GM21619 (cell line): ENCODE results near the gene HMMR.
A peak's percentile ranks its signal among the peaks of the same experiment; 100 is the strongest.
"Not testable (repeated sequence)": the region's sequence is repeated elsewhere in the genome, so short reads cannot be mapped to it uniquely, and the experiment has no call there.

Source experiments
- ATAC-seq: cut with Tn5 transposase; IDR thresholded peaks from one replicate; pipeline ENCODE4 v1.9.1; 2021; ENCODE audit not compliant: unreplicated experiment

Gene HMMR, protein sequence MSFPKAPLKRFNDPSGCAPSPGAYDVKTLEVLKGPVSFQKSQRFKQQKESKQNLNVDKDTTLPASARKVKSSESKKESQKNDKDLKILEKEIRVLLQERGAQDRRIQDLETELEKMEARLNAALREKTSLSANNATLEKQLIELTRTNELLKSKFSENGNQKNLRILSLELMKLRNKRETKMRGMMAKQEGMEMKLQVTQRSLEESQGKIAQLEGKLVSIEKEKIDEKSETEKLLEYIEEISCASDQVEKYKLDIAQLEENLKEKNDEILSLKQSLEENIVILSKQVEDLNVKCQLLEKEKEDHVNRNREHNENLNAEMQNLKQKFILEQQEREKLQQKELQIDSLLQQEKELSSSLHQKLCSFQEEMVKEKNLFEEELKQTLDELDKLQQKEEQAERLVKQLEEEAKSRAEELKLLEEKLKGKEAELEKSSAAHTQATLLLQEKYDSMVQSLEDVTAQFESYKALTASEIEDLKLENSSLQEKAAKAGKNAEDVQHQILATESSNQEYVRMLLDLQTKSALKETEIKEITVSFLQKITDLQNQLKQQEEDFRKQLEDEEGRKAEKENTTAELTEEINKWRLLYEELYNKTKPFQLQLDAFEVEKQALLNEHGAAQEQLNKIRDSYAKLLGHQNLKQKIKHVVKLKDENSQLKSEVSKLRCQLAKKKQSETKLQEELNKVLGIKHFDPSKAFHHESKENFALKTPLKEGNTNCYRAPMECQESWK

DNA sequence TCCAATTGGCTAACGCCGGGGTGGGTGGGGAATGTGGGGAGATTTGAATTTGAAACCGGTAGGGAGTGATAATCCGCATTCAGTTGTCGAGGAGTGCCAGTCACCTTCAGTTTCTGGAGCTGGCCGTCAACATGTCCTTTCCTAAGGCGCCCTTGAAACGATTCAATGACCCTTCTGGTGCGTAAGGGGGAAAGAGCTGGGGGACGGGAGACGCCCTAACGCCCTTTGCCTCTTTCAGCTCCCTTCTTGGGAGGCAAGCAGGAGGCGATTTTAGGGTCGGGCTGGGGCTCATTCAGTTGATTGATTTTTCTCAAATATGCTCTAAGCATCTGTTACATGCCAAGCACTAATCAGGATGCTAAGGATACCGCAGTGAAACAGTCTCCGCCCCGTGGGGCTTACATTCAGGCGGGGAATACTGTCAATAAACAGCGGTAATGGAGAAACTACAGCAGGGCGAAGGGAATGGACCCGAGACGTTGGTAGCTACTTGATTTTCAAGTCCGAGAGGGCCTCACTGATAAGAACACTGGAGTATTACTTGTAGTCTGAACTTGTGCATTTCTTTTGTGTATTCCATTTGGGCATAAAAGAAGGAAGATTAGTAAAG lies at the start of gene HMMR:
Gene HMMR (plus strand): TSS at position 71 of the 610 bp plus-strand sequence. CDS start 61 bp downstream, at position 132.
- no peak for ATAC-seq

DNA sequence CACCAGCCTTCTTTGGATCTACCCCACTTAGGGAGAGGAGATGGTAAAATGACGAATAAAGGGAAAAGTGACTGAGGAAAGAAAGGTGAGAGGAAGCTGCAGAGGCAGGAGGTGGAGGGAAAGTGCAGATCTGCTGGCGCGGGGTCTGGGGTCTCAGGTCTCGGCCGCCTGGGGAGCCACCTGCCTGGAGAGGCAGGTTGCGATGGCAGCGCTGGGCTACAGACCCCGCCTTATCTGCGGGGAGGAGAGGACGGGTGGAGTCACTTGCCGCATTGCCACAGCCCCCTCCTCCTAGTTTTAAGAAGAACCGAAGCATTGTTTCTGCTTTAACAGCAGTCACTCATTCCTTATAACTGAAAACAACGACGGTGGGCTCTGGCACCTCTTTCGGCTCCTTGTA lies 44.8 kb upstream of the HMMR start:
- not testable (repeated sequence) for ATAC-seq

GRCh38 chr5:163424836-163425235 lies 35.6 kb upstream of the HMMR start:
- no peak for ATAC-seq

DNA sequence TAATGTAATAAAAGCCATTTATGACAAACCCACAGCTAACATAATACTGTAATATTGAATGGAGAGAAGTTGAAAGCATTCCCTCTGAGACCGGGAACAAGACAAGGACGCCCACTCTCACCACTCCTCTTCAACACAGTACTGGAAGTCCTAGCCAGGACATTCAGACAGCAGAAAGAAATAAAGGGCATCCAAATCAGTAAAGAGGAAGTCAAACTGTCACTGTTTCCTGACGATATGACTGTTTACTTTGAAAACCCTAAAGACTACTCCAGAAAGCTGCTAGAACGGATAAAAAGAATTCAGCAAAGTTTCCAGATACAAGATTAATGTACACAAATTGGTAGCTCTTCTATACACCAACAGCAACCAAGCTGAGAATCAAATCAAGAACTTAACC lies 34.3 kb upstream of the HMMR start:
- not testable (repeated sequence) for ATAC-seq

DNA sequence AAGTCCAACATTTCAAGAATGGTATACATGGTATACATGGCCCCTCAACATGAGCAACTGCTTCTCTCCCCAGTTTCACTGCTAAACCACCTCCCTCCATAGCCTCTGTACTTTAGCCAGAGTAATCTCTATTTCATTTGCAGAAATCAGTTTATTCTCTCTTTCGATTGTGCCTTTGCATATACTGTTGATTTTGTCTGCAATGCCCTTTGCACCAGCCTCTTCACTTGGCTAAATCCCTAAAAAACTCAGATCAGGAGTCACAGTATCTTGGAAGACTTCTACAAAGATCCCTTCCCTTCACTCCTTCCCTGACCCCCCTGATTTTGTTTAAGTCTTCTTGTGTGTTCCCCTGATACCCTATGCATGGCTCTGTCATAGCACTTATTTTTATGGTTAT lies 27.9 kb upstream of the HMMR start:
- ATAC-seq: no peak

- no peak for ATAC-seq
Observed at GRCh38 chr5:163433271-163433670, 27.2 kb upstream of the HMMR start.

GRCh38 chr5:163434401-163434866 lies 26.0 kb upstream of the HMMR start:
- no peak for ATAC-seq

DNA sequence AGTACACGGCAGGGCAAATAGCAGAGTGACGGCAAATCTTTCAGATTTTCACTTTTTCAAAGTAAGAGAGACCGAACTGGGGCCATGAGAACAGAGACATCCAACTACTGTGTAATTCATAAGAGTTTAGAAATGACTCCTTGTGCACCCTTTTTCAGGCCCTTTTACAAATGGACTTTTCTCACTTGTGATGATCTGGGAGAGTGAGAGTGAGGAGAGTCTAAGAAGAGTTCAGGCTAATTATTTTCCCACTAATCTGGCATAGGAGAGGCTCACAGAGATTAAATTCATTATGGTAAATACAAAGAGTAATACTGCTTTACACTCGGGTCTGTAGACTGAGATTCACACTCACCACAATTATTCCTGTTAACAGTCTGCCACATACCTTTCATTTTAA lies 23.9 kb upstream of the HMMR start:
- ATAC-seq: no peak

GRCh38 chr5:163437011-163437308 lies 23.5 kb upstream of the HMMR start:
- ATAC-seq: no peak

- peak; percentile 95 for ATAC-seq
Observed at GRCh38 chr5:163437309-163438182, 22.9 kb upstream of the HMMR start, which contains the start of gene CCNG1. Gene CCNG1 (plus strand): TSS chr5:163437595. CDS start chr5:163439257, 1,662 bp downstream.

DNA sequence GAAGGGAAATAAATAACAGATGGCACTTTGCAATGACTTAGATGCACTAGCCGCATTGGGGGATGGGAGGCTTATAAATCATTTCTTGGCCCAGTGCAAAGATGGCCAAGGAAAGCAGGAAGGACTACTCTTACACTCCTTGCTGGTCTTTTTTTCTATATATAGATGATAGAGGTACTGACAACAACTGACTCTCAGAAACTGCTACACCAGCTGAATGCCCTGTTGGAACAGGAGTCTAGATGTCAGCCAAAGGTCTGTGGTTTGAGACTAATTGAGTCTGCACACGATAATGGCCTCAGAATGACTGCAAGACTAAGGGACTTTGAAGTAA lies 21.4 kb upstream of the HMMR start:
- no peak for ATAC-seq

- no peak for ATAC-seq
Observed at GRCh38 chr5:163440954-163441353, 19.5 kb upstream of the HMMR start.

- ATAC-seq: no peak
Observed at GRCh38 chr5:163444526-163444925, 15.9 kb upstream of the HMMR start.

DNA sequence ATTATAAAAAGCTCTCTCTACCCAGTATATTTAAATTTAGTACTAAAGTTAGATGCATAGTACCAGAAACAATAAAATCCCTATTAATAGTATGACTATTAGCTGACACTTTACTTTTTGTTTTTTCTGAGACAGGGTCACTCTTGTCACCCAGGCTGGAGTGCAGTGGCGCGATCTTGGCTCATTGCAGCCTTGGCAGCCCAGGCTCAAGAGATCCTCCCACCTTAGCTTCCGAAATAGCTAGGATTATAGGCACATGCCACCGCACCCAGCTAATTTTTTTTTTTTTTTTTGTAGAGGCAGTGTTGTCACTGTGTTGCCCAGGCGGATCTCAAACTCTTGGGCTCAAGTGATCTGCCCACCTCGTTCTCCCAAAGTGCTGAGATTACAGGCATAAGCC lies 15.1 kb upstream of the HMMR start:
- no peak for ATAC-seq

- no peak for ATAC-seq
Observed at GRCh38 chr5:163447191-163447590, 13.2 kb upstream of the HMMR start.

GRCh38 chr5:163447875-163448274 lies 12.6 kb upstream of the HMMR start:
- no peak for ATAC-seq

- ATAC-seq: no peak
Observed at GRCh38 chr5:163448491-163448890, 11.9 kb upstream of the HMMR start.

DNA sequence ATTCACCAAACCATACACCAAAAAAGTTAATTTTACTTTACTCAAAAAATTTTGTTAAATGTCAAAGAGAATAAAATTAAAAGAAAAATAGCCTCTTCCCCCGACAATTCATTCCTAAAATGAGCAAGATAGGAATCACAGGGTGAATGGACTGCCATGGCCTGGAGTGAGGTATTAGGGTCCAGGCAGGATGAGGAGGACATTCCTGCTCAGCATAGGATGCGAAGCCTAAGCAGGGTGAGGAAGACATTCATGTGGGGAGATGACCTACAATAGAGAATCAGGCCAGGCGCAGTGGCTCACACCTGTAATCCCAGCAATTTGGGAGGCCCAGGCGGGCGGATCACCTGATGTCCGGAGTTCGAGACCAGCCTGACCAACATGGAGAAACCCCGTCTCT lies 8.9 kb upstream of the HMMR start:
- ATAC-seq: no peak

- ATAC-seq: no peak
Observed at GRCh38 chr5:163453705-163454104, 6.7 kb upstream of the HMMR start.

GRCh38 chr5:163455406-163455805 lies 5.0 kb upstream of the HMMR start:
- not testable (repeated sequence) for ATAC-seq

- ATAC-seq: no peak
Observed at GRCh38 chr5:163456029-163456589, 4.3 kb upstream of the HMMR start.
